Skeletal muscle satellite cell (primary cell): ENCODE data around the gene PXT1.
"Not testable (repeated sequence)": the region's sequence is repeated elsewhere in the genome, so short reads cannot be mapped to it uniquely, and the experiment has no call there.

Source experiments
- H3K27me3 ChIP-seq: 2 replicates; pipeline ENCODE4 v1.7.0; 2013; ENCODE audit warnings: low read length; ENCODE audit not compliant: control insufficient read depth, insufficient read depth
- H3K36me3 ChIP-seq: 2 replicates; pipeline ENCODE4 v1.7.0; 2013; ENCODE audit warnings: mild to moderate bottlenecking, control low read depth, low read length; ENCODE audit not compliant: insufficient read depth
- H3K4me1 ChIP-seq: 2 replicates; pipeline ENCODE4 v1.7.0; 2013; ENCODE audit warnings: low read length; ENCODE audit not compliant: control insufficient read depth, insufficient read depth
- H3K4me2 ChIP-seq: 2 replicates; pipeline ENCODE4 v1.7.0; 2013; ENCODE audit warnings: mild to moderate bottlenecking, low read length
- H3K4me3 ChIP-seq: 2 replicates; pipeline ENCODE4 v1.7.0; 2013; ENCODE audit warnings: low read length
- H3K9ac ChIP-seq: 2 replicates; pipeline ENCODE4 v1.7.0; 2013; ENCODE audit warnings: mild to moderate bottlenecking, low read depth, low read length, moderate library complexity
- H3K9me3 ChIP-seq: replicated peaks from 2 replicates; pipeline ENCODE4 v1.7.0; 2013; ENCODE audit warnings: mild to moderate bottlenecking, control low read depth, low read length

PXT1 gene

GRCh38 chr6:36469148-36469661, 26.6 kb upstream of the PXT1 start:
- Histone ChIP-seq H3K27me3 (no peaks in the 10 kb centered on the region), H3K4me3 (no peak overlapping the region), H3K36me3 (peaks cover 12% of the 10 kb centered on the region), H3K9me3 (no peaks in the 10 kb centered on the region), H3K4me2 (no peak overlapping the region), H3K9ac (no peak overlapping the region), H3K4me1 (peaks cover under 1% of the 10 kb centered on the region)

DNA sequence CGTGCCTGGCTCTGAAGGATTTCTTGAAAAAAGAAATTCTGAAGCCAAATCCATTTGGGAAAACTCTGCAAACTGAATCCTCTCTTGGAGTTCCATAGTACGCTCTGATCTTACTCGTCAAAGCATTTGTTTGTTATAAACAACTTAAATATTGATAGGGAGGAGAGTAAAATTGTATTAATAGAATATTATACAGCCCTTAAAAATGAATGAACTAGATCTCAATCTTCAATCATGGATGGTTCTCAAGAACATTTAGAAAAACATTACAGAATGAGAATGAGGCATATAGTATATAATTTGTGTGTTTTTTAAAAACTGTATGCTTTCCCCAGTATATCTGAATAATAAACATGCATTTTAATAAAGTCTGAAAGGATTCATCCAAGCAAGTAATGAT, 25.0 kb upstream of the PXT1 start:
- H3K4me3 ChIP-seq = no peak overlapping the region
- peaks cover 9% of the 10 kb centered on the region for H3K4me1 ChIP-seq
- no peaks in the 10 kb centered on the region for H3K9me3 ChIP-seq
- no peak overlapping the region for H3K4me2 ChIP-seq
- peaks cover 17% of the 10 kb centered on the region for H3K36me3 ChIP-seq
- H3K9ac ChIP-seq = no peak overlapping the region
- no peaks in the 10 kb centered on the region for H3K27me3 ChIP-seq

DNA sequence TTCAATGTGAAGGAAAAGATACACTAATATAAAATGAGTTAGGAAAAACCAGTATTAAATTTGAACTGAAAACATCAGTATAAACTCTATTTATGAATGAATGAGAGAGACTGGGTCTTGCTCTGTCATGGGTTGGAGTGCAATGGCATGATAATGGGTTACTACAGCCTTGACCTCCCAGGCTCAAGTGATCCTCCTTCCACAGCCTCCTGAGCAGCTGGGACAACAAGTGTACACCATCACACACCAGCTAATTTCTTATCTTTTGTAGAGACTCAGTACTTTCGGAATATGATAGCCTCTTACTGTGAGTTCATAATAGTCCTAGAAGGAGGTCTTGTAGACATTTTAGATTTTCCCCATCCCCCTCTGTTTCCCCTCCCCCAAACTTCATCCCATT, 21.6 kb upstream of the PXT1 start:
- H3K36me3 ChIP-seq = peaks cover 5% of the 10 kb centered on the region
- no peak overlapping the region for H3K9ac ChIP-seq
- H3K9me3 ChIP-seq = no peaks in the 10 kb centered on the region
- H3K4me1 ChIP-seq = peaks cover 9% of the 10 kb centered on the region
- H3K27me3 ChIP-seq = no peaks in the 10 kb centered on the region
- no peak overlapping the region for H3K4me3 ChIP-seq
- no peak overlapping the region for H3K4me2 ChIP-seq

GRCh38 chr6:36463676-36464075, 21.0 kb upstream of the PXT1 start:
- Histone ChIP-seq H3K4me2 (no peak overlapping the region), H3K9ac (no peak overlapping the region), H3K4me3 (no peak overlapping the region), H3K9me3 (no peaks in the 10 kb centered on the region), H3K27me3 (no peaks in the 10 kb centered on the region), H3K4me1 (peaks cover 9% of the 10 kb centered on the region), H3K36me3 (peaks cover 5% of the 10 kb centered on the region)

- H3K9ac ChIP-seq = no peak overlapping the region
- H3K36me3 ChIP-seq = peaks cover 5% of the 10 kb centered on the region
- H3K9me3 ChIP-seq = no peaks in the 10 kb centered on the region
- no peak overlapping the region for H3K4me2 ChIP-seq
- no peaks in the 10 kb centered on the region for H3K27me3 ChIP-seq
- peaks cover 9% of the 10 kb centered on the region for H3K4me1 ChIP-seq
- no peak overlapping the region for H3K4me3 ChIP-seq
These were observed 19.0 kb upstream of the PXT1 start for GRCh38 chr6:36461646-36462045.

DNA sequence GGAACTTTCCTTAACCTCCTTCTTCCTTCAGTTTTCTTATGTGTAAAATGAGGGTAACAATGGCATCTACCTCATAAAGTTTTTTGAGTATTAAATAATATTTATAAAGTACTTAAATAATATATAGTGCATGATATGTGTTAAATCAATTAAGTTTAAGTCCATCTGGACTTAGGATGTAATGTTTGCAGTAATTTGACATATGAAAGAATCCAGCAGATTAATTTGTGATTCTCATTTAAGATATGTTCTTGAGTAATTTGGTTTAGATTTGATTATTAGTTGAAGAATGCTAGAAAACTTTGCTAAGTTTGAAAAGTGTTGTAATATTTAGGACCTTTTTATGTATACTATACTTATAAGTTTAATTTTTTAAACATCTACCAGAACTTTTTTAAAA, 18.3 kb upstream of the PXT1 start:
- Histone ChIP-seq H3K27me3 (no peaks in the 10 kb centered on the region), H3K9ac (no peak overlapping the region), H3K4me1 (peaks cover 9% of the 10 kb centered on the region), H3K4me3 (no peak overlapping the region), H3K9me3 (no peaks in the 10 kb centered on the region), H3K4me2 (no peak overlapping the region), H3K36me3 (peaks cover 5% of the 10 kb centered on the region)

- no peak overlapping the region for H3K9ac ChIP-seq
- no peak overlapping the region for H3K4me3 ChIP-seq
- H3K9me3 ChIP-seq = no peaks in the 10 kb centered on the region
- peaks cover 5% of the 10 kb centered on the region for H3K36me3 ChIP-seq
- peaks cover 9% of the 10 kb centered on the region for H3K4me1 ChIP-seq
- H3K27me3 ChIP-seq = no peaks in the 10 kb centered on the region
- H3K4me2 ChIP-seq = no peak overlapping the region
These were observed 16.8 kb upstream of the PXT1 start for GRCh38 chr6:36459501-36459900.

- H3K4me2 ChIP-seq = no peak overlapping the region
- H3K4me3 ChIP-seq = no peak overlapping the region
- H3K27me3 ChIP-seq = no peaks in the 10 kb centered on the region
- H3K36me3 ChIP-seq = peaks cover 4% of the 10 kb centered on the region
- no peaks in the 10 kb centered on the region for H3K9me3 ChIP-seq
- H3K9ac ChIP-seq = no peak overlapping the region
- H3K4me1 ChIP-seq = no peaks in the 10 kb centered on the region
These were observed 12.9 kb upstream of the PXT1 start for GRCh38 chr6:36455486-36456027.

GRCh38 chr6:36452897-36453296, 10.2 kb upstream of the PXT1 start:
- not testable (repeated sequence) for H3K36me3 ChIP-seq, H3K27me3 ChIP-seq, H3K9ac ChIP-seq, H3K4me1 ChIP-seq, H3K9me3 ChIP-seq, H3K4me3 ChIP-seq, H3K4me2 ChIP-seq

GRCh38 chr6:36449173-36449572, 6.5 kb upstream of the PXT1 start:
- not testable (repeated sequence) for H3K4me2 ChIP-seq, H3K27me3 ChIP-seq, H3K36me3 ChIP-seq, H3K9ac ChIP-seq, H3K4me3 ChIP-seq, H3K9me3 ChIP-seq
- H3K4me1 ChIP-seq = peaks cover 14% of the 10 kb centered on the region

DNA sequence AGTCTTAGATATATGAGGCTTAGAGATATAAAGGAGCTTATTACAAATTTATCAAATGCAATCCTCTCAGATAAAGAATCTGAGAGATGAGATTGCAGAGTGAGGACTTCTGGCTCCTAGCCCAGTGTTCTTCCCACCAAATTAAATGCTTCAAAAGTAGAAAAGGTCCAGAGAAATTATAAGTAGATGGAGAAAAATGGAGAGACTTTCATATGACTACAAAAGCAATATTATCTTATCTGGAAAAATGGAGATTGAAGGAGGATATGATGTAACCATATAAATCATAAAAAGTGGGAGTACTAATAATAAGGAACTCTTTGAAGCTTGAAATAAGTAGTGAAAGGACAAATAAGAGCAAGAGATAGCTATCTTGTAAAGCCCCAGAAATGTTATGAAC, 3.0 kb upstream of the PXT1 start:
- Histone ChIP-seq H3K4me1 (peaks cover 36% of the 10 kb centered on the region), H3K9ac (no peak overlapping the region), H3K9me3 (no peaks in the 10 kb centered on the region), H3K36me3 (peaks cover 3% of the 10 kb centered on the region), H3K4me2 (no peak overlapping the region), H3K27me3 (no peaks in the 10 kb centered on the region), H3K4me3 (no peak overlapping the region)

DNA sequence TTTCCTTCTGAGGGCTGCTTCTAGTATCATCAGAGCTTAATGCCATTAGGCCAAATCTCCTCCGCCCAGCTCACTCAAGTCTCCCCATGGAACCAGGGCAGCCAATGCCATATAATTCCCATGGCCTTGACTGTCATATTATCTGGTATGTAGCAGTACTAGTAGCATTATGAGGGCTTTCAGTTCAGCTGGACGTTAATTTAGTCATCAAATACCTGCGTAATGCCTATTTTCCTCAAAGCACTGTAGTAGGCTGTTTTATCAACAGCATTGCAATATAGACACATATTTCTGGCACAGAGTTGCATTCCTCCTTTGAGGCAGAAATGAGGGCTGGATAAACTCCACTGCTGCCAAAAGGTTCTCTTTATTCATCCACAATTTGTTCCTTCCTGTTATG, 1.8 kb upstream of the PXT1 start:
- Histone ChIP-seq H3K36me3 (peaks cover 3% of the 10 kb centered on the region), H3K9me3 (no peaks in the 10 kb centered on the region), H3K9ac (peak overlapping the region; percentile 99), H3K4me2 (peak overlapping the region; percentile 99), H3K4me3 (peak overlapping the region; percentile 95), H3K4me1 (peaks cover 37% of the 10 kb centered on the region), H3K27me3 (no peaks in the 10 kb centered on the region)
